KMS-11 (cell line): ENCODE data around the gene THUMPD3.

Experiments used
- H2AFZ ChIP-seq: fragments of 200-600 bp; sonication (generic); 2 replicates; pipeline ENCODE4 v1.6.1; 2016; ENCODE audit warnings: antibody characterized with exemption, mixed run types, low read depth
- H3K27ac ChIP-seq: fragments of 200-600 bp; sonication (generic); 2 replicates; pipeline ENCODE4 v1.6.1; 2016; ENCODE audit warnings: mild to moderate bottlenecking, mixed run types
- H3K27me3 ChIP-seq: fragments of 200-600 bp; sonication (generic); 2 replicates; pipeline ENCODE4 v1.6.1; 2017; ENCODE audit warnings: mild to moderate bottlenecking, low read depth, mixed run types, moderate library complexity; ENCODE audit not compliant: insufficient read depth
- H3K36me3 ChIP-seq: fragments of 200-600 bp; sonication (generic); 2 replicates; pipeline ENCODE4 v1.6.1; 2017; ENCODE audit warnings: mild to moderate bottlenecking, mixed run types; ENCODE audit not compliant: insufficient read depth
- H3K4me1 ChIP-seq: fragments of 200-600 bp; sonication (generic); 2 replicates; pipeline ENCODE4 v1.6.1; 2016; ENCODE audit warnings: mild to moderate bottlenecking, low read depth, mixed run types; ENCODE audit not compliant: poor library complexity, severe bottlenecking
- H3K4me2 ChIP-seq: fragments of 200-600 bp; sonication (generic); 2 replicates; pipeline ENCODE4 v1.7.0; 2016; ENCODE audit warnings: mild to moderate bottlenecking, mixed run types
- H3K4me3 ChIP-seq: fragments of 200-600 bp; sonication (generic); IDR thresholded peaks from 2 replicates; pipeline ENCODE4 v1.6.1; 2017; ENCODE audit warnings: low read depth, low read length, mixed read lengths; ENCODE audit not compliant: insufficient read depth
- H3K79me2 ChIP-seq: fragments of 200-600 bp; sonication (generic); 2 replicates; pipeline ENCODE4 v1.6.1; 2016; ENCODE audit warnings: low read depth, mixed run types; ENCODE audit not compliant: insufficient read depth
- H3K9ac ChIP-seq: fragments of 200-600 bp; sonication (generic); 2 replicates; pipeline ENCODE4 v1.6.1; 2016; ENCODE audit warnings: mild to moderate bottlenecking, mixed run types
- H4K20me1 ChIP-seq: fragments of 200-600 bp; sonication (generic); 2 replicates; pipeline ENCODE4 v1.6.1; 2016; ENCODE audit warnings: mild to moderate bottlenecking, mixed run types; ENCODE audit not compliant: insufficient read depth
- TF ChIP-seq, protein P1 (sequence below): fragments of 200-600 bp; sonication (generic); conservative IDR thresholded peaks from 2 replicates; pipeline ENCODE4 v1.6.1; 2017; ENCODE audit warnings: low read depth, mild to moderate bottlenecking, antibody characterized with exemption, low read length, moderate library complexity, mixed read lengths

Gene THUMPD3

DNA sequence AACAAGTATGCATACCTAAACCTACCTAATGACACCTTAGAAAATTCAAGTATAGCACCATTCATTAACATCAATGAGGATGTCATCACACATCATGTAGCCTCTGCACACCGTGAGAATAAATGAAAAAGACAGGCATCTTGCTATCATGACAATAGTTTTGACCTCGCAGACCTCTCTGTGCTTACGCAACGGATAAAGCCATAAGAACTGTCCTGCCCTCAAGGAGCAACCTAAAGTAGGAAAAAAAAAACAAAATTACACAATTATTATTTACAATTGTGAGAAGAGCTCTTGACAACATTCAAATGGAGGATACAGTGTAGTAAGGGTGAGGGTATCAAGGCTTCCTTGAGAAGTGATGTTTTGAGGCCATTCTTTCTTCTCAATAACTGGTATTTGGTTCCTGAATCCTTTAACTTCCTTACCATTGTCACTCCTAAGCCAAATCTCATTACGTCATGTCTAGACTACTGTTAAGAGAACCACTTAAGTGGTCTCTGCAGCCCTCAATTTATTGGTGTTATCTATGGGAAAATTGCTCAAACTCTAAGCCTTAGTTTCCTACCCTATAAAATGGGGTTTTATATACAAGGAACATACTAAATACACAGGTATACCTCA is 27.5 kb downstream of the THUMPD3 start:
- TF ChIP-seq, protein P1, sequence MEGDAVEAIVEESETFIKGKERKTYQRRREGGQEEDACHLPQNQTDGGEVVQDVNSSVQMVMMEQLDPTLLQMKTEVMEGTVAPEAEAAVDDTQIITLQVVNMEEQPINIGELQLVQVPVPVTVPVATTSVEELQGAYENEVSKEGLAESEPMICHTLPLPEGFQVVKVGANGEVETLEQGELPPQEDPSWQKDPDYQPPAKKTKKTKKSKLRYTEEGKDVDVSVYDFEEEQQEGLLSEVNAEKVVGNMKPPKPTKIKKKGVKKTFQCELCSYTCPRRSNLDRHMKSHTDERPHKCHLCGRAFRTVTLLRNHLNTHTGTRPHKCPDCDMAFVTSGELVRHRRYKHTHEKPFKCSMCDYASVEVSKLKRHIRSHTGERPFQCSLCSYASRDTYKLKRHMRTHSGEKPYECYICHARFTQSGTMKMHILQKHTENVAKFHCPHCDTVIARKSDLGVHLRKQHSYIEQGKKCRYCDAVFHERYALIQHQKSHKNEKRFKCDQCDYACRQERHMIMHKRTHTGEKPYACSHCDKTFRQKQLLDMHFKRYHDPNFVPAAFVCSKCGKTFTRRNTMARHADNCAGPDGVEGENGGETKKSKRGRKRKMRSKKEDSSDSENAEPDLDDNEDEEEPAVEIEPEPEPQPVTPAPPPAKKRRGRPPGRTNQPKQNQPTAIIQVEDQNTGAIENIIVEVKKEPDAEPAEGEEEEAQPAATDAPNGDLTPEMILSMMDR = no peak
- no peak overlapping the region for H2AFZ ChIP-seq
- H3K9ac ChIP-seq = no peak overlapping the region
- H3K4me3 ChIP-seq = no peak overlapping the region
- peaks cover 6% of the 10 kb centered on the region; the same call in 1 of the 2 replicates for H4K20me1 ChIP-seq
- H3K36me3 ChIP-seq = peaks cover 14% of the 10 kb centered on the region; the same call in 1 of the 2 replicates
- H3K4me2 ChIP-seq = no peak overlapping the region
- peaks cover 68% of the 10 kb centered on the region for H3K79me2 ChIP-seq
- H3K4me1 ChIP-seq = peaks cover 35% of the 10 kb centered on the region
- H3K27ac ChIP-seq = no peak overlapping the region
- no peaks in the 10 kb centered on the region for H3K27me3 ChIP-seq

DNA sequence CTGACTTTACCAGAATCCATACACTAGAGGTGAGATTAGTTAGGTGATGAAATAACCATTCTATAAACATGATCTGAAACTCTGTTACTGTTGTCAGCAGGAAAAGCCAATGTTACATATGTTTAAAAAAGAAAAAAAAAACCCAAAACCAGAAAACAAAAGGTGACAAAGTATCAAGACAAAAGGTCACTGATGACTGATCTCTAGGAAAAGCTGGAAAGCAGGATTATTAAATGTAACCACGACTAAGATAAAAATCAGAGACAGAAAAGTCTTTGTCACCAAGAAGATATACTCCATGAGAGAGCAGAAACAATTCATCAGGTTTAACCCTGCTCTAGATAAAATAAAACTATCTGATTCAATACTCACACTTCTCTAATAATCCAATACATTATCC is 29.2 kb downstream of the THUMPD3 start:
- Histone ChIP-seq H3K27ac (no peak overlapping the region), H3K36me3 (peaks cover 9% of the 10 kb centered on the region; the same call in 1 of the 2 replicates), H3K4me2 (no peak overlapping the region), H3K4me3 (no peak overlapping the region), H4K20me1 (peaks cover 6% of the 10 kb centered on the region; the same call in 1 of the 2 replicates), H3K79me2 (peaks cover 75% of the 10 kb centered on the region), H3K9ac (no peak overlapping the region), H2AFZ (no peak overlapping the region), H3K27me3 (no peaks in the 10 kb centered on the region), H3K4me1 (peaks cover 38% of the 10 kb centered on the region)
- TF ChIP-seq, protein P1 = no peak

DNA sequence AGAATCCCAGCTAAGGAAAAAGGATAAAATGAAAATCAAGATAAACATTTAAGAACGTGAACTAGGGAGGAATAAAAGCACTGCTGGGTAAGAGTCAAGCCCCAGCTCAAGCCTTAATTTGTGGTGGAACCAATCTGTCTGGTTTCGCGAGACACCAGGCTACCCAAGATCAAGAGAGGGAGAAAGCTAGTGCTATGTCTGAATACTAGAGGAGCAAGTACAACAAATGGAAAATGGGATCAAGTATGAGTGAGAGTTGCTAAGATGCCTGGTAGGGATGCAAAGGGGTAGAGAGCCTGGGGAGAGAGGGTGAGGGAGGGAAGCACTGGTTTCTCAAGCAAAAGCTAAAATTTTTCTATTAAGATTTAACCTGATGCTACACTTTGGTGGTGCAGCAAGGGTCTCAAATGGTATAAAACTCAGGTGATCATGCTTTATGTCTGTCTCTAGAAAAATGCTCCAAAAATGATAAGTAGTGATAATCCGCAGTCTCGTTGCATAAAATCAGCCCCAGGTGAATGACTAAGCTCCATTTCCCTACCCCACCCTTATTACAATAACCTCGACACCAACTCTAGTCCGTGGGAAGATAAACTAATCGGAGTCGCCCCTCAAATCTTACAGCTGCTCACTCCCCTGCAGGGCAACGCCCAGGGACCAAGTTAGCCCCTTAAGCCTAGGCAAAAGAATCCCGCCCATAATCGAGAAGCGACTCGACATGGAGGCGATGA is 32.9 kb downstream of the THUMPD3 start:
- Histone ChIP-seq H3K27ac (peak overlapping the region; percentile 79), H3K9ac (peak overlapping the region; percentile 73; the same call in 1 of the 2 replicates), H3K36me3 (0 out of 2 replicates have a peak, but pooled peaks cover 4% of the 10 kb centered on the region), H3K4me3 (peak overlapping the region; percentile 42), H3K4me1 (peaks cover 48% of the 10 kb centered on the region), H3K27me3 (no peaks in the 10 kb centered on the region), H3K79me2 (peaks cover 84% of the 10 kb centered on the region), H4K20me1 (peaks cover 13% of the 10 kb centered on the region), H2AFZ (no peak overlapping the region), H3K4me2 (peak overlapping the region; percentile 91)
- TF ChIP-seq, protein P1 = no peak

DNA sequence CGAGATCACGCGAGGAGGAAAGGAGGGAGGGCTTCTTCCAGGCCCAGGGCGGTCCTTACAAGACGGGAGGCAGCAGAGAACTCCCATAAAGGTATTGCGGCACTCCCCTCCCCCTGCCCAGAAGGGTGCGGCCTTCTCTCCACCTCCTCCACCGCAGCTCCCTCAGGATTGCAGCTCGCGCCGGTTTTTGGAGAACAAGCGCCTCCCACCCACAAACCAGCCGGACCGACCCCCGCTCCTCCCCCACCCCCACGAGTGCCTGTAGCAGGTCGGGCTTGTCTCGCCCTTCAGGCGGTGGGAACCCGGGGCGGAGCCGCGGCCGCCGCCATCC is 33.4 kb downstream of the THUMPD3 start:
- H4K20me1 ChIP-seq = peaks cover 18% of the 10 kb centered on the region
- peak overlapping the region; percentile 79 for H3K27ac ChIP-seq
- H3K4me3 ChIP-seq = peak overlapping the region; percentile 42
- H3K4me1 ChIP-seq = peaks cover 53% of the 10 kb centered on the region
- H3K79me2 ChIP-seq = peaks cover 84% of the 10 kb centered on the region
- TF ChIP-seq, protein P1 = no peak
- no peaks in the 10 kb centered on the region for H3K27me3 ChIP-seq
- 0 out of 2 replicates have a peak, but pooled peaks cover 4% of the 10 kb centered on the region for H3K36me3 ChIP-seq
- peak overlapping the region; percentile 91 for H3K4me2 ChIP-seq
- no peak overlapping the region for H2AFZ ChIP-seq
- peak overlapping the region; percentile 73; the same call in 1 of the 2 replicates for H3K9ac ChIP-seq
